Cardiac muscle cell (in vitro differentiated cells and primary cell): Measurements from ENCODE around the gene IQCB1. TPM values are rescaled to one million over a fixed set of nuclear protein-coding genes. Genes with fewer than 3 reads are reported as not detected.

Experiments used
- DNase-seq, 2 donors: peaks; one replicate each; pipeline versions ENCODE4 v3.0.0 to v3.0.0-alpha.2; 2010 to 2017; ENCODE audit warnings: low read depth in 1 of 2, low spot score in 1 of 2
- H3K27ac ChIP-seq: fragments of 200-600 bp; sonication (generic); 2 replicates; pipeline ENCODE4 v1.5.1; 2016
- H3K27me3 ChIP-seq: fragments of 200-600 bp; sonication (generic); 2 replicates; pipeline ENCODE4 v1.6.0; 2016; ENCODE audit warnings: control low read depth
- H3K36me3 ChIP-seq: fragments of 200-600 bp; sonication (generic); 2 replicates; pipeline ENCODE4 v1.5.1; 2016; ENCODE audit warnings: control low read depth
- H3K4me1 ChIP-seq: fragments of 200-600 bp; sonication (generic); 2 replicates; pipeline ENCODE4 v1.8.1; 2017; ENCODE audit warnings: low read depth, mild to moderate bottlenecking, mixed run types
- H3K4me3 ChIP-seq: fragments of 200-600 bp; sonication (generic); 2 replicates; pipeline ENCODE4 v1.5.1; 2016; ENCODE audit warnings: mild to moderate bottlenecking
- H3K9me3 ChIP-seq: fragments of 200-600 bp; sonication (generic); 2 replicates; pipeline ENCODE4 v1.5.1; 2017; ENCODE audit warnings: low read depth, mild to moderate bottlenecking, control low read depth
- polyA plus RNA-seq: library from polyadenylated mRNA; unstranded; fragments of >200 nt; fragmentation: Nextera tagmentation; extraction: Ambion mirVana; gene quantifications from 2 replicates; pipeline ENCODE4 v1.2.1, GENCODE V29; 2016
- total RNA-seq: library from RNA; depleted of rRNA; stranded (reverse); fragments of >200 nt; gene quantifications from 2 replicates; pipeline ENCODE4 v1.2.3, GENCODE V29; 2016
- TF ChIP-seq, protein P1 (sequence below): IDR thresholded peaks from 2 replicates; pipeline ENCODE4 v1.5.1; 2012; ENCODE audit warnings: low read depth, mild to moderate bottlenecking, low read length

Gene IQCB1
- total and polyA plus RNA-seq, 2 experiments from 2014 or later, result 19.8 to 20.3 TPM

DNA sequence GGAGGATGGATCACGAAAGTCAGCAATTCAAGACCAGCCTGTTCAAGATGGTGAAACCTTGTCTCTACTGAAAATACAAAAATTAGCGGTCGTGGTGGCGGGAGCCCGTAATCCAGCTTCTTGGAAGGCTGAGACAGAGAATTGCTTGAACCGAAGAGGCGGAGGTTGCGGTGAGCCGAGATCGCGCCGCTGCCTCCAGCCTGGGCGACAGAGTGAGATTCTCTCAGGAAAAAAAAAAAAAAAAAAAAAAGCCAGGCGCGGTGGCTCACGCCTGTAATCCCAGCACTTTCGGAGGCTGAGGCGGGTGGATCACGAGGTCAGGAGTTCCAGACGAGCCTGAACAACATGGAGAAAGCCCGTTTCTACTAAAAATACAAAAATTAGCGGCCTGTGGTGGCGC lies 5.1 kb upstream of the IQCB1 start:
- no peak for DNase-seq
- H3K27ac ChIP-seq, result no peak overlapping the region
- H3K4me1 ChIP-seq, result no peaks in the 10 kb centered on the region
- H3K36me3 ChIP-seq, result no peaks in the 10 kb centered on the region
- TF ChIP-seq, protein P1, sequence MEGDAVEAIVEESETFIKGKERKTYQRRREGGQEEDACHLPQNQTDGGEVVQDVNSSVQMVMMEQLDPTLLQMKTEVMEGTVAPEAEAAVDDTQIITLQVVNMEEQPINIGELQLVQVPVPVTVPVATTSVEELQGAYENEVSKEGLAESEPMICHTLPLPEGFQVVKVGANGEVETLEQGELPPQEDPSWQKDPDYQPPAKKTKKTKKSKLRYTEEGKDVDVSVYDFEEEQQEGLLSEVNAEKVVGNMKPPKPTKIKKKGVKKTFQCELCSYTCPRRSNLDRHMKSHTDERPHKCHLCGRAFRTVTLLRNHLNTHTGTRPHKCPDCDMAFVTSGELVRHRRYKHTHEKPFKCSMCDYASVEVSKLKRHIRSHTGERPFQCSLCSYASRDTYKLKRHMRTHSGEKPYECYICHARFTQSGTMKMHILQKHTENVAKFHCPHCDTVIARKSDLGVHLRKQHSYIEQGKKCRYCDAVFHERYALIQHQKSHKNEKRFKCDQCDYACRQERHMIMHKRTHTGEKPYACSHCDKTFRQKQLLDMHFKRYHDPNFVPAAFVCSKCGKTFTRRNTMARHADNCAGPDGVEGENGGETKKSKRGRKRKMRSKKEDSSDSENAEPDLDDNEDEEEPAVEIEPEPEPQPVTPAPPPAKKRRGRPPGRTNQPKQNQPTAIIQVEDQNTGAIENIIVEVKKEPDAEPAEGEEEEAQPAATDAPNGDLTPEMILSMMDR, result no peak
- H3K4me3 ChIP-seq, result no peak overlapping the region
- no peaks in the 10 kb centered on the region for H3K9me3 ChIP-seq
- peaks cover 30% of the 10 kb centered on the region for H3K27me3 ChIP-seq

DNA sequence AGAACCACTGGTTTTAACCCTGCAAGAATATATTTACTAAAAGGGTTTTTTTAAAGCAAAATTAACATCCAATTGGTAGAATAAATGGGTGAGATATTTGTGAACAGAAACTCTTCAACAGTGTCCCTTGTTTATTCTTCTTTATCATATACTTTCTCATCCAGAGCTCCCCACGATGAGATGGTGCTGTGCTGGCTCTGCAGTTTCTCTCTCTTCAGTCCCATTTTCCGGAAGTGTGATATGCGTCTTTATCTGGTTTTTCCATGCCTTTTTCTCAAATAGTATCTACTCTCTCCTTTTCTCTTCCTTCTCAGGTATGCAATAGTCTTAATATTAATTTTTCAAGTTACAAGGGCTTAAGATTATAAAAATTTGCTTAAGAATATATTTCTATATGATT lies 1.6 kb upstream of the IQCB1 start:
- no peaks in the 10 kb centered on the region for H3K4me1 ChIP-seq
- H3K4me3 ChIP-seq, result no peak overlapping the region
- TF ChIP-seq, protein P1, result no peak
- H3K36me3 ChIP-seq, result no peaks in the 10 kb centered on the region
- H3K27ac ChIP-seq, result no peak overlapping the region
- no peaks in the 10 kb centered on the region for H3K9me3 ChIP-seq
- peaks cover 30% of the 10 kb centered on the region for H3K27me3 ChIP-seq
- no peak for DNase-seq

DNA sequence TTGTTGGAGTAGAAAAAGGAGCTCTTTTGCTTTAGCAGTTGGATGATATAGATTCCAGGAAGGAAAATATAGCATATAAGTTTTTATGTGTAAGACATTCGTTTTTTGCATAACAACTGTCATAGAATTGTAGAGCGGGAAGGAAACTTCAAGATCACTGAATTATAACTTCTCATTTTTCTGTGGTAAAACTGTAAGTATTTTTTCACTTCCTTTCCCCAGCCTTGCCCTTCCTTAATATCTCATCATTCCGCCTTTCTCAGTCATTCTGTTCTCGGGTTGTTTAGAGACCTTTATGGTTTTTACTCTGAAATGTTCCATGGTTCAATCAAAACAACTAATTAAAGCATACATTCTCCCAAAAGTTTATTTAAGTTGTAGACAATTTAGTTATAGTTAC lies 1.2 kb upstream of the IQCB1 start:
- no peaks in the 10 kb centered on the region for H3K36me3 ChIP-seq
- no peak for DNase-seq
- H3K4me1 ChIP-seq, result no peaks in the 10 kb centered on the region
- TF ChIP-seq, protein P1, result no peak
- H3K9me3 ChIP-seq, result no peaks in the 10 kb centered on the region
- H3K27ac ChIP-seq, result no peak overlapping the region
- no peak overlapping the region for H3K4me3 ChIP-seq
- peaks cover 30% of the 10 kb centered on the region for H3K27me3 ChIP-seq

DNA sequence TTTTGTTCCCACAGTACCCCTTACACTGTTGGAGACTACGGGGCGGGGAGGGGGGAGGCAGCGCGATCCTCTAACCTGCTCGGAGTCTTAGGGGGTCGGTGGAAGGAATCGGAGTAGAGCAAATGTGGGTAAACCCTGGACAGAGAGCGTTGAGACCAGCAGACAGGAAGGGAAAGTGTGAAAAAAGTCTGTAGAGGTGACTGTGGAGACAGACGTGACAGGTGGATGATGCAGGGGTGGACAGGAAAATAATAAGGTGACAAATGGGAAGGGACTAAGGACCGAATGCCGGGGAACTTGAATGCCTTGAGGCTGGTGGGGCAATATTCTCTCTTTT lies 573 bp upstream of the IQCB1 start:
- no peak for DNase-seq
- H3K9me3 ChIP-seq, result no peaks in the 10 kb centered on the region
- TF ChIP-seq, protein P1, result no peak
- H3K36me3 ChIP-seq, result no peaks in the 10 kb centered on the region
- H3K4me1 ChIP-seq, result no peaks in the 10 kb centered on the region
- H3K27me3 ChIP-seq, result peaks cover 30% of the 10 kb centered on the region
- H3K4me3 ChIP-seq, result peak overlapping the region; percentile 74
- no peak overlapping the region for H3K27ac ChIP-seq

DNA sequence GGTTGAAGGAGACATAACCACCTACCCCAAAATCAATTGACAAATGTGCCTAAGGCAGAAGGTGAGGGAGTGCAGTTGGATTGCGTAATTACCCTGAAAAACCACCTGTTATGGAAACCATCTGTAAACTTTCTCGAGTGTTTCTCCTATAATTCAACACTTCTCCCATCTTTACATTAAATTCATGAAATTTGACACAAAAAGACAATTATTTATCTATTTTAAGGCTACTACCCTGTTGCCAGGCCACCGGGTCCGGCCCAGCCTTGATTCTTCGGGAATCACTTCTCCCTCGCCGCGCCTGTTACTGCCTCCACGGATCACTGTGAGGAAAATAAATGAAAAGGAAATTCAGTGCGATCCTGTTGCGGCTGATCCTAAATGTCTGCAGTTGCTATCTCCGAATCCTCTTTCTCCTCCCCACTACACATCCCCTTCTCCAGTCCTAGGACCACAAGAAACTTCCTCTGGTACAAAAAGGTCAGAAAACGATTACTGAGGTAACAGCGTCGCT lies 646 bp downstream of the IQCB1 start:
- Histone ChIP-seq H3K27ac (peak overlapping the region; percentile 39), H3K9me3 (no peaks in the 10 kb centered on the region), H3K27me3 (peaks cover 30% of the 10 kb centered on the region), H3K4me3 (peak overlapping the region; percentile 74), H3K4me1 (no peaks in the 10 kb centered on the region), H3K36me3 (no peaks in the 10 kb centered on the region)
- TF ChIP-seq, protein P1, result no peak
- DNase-seq, result peak; percentile 19 to 26

DNA sequence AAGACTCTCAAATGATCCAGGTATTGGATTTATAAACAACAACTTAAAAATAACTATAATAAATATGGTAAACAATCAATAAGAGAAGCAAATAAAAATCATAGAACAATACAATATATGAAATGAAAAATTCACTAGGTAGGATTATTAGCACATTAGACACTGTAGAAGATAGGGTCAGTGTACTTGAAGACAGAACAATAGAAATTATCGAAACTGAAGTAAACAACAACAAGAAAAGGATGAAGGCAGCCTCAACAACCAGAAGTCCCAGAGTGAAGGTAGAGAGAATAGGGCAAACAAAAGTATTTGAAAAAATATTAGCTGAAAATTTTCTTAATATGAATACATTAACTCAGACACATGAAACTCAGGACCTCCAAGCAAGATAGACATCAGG lies 11.9 kb downstream of the IQCB1 start:
- H3K9me3 ChIP-seq, result no peaks in the 10 kb centered on the region
- no peaks in the 10 kb centered on the region for H3K4me1 ChIP-seq
- peaks cover 47% of the 10 kb centered on the region for H3K36me3 ChIP-seq
- DNase-seq, result no peak
- TF ChIP-seq, protein P1, result no peak
- no peak overlapping the region for H3K4me3 ChIP-seq
- no peak overlapping the region for H3K27ac ChIP-seq
- no peaks in the 10 kb centered on the region for H3K27me3 ChIP-seq
